ENCODE measurements around the gene HLA-DPA1.
A peak's percentile ranks its signal among the peaks of the same experiment; 100 is the strongest.
"Not testable (repeated sequence)": the region's sequence is repeated elsewhere in the genome, so short reads cannot be mapped to it uniquely, and the experiment has no call there.

The HLA-DPA1 gene

DNA sequence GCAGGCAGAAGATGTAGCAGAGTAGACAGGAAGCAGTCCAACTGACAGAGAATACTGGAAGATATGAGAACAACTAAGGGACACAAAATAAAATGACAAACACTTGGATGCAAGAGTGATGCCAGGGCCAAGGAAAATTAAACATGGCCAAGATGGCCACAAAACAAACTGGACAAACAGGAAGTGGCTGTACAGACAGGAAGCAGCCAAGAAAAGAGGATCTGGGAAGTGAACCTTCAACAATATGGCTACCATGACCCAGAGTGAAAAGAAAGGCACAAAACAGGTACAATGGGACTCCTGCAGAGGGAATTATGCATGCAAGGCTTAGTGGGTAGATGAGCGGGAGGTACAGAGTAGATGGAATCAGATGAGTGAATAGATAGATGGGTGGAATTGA lies 31.4 kb upstream of the HLA-DPA1 start:
- TF ChIP-seq, protein P1, sequence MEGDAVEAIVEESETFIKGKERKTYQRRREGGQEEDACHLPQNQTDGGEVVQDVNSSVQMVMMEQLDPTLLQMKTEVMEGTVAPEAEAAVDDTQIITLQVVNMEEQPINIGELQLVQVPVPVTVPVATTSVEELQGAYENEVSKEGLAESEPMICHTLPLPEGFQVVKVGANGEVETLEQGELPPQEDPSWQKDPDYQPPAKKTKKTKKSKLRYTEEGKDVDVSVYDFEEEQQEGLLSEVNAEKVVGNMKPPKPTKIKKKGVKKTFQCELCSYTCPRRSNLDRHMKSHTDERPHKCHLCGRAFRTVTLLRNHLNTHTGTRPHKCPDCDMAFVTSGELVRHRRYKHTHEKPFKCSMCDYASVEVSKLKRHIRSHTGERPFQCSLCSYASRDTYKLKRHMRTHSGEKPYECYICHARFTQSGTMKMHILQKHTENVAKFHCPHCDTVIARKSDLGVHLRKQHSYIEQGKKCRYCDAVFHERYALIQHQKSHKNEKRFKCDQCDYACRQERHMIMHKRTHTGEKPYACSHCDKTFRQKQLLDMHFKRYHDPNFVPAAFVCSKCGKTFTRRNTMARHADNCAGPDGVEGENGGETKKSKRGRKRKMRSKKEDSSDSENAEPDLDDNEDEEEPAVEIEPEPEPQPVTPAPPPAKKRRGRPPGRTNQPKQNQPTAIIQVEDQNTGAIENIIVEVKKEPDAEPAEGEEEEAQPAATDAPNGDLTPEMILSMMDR (IDR thresholded peaks at IDR 0.05; ENCODE audit: low read depth, low read length), result no peak
- no peak for DNase-seq (ENCODE audit: extremely low read depth, low read depth)

DNA sequence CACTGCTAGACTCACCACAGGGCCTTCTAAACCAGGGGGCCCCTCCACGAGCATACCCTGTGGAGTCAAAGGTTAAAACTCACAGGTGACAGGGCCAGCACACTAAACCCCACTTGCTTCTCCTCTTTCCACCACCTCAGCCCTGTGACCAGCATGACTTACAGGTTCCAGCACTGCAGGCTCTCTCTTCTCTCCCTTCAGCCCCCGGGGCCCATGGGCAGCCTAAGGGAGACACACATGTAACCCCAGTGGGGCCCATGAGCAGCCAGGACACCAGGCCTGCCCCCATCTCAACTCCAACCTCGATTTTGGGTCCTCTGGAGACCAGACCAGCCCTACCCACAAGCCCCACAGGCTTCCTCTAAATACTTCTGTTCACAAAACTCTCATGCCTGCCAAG lies 30.3 kb upstream of the HLA-DPA1 start:
- DNase-seq (ENCODE audit: extremely low read depth, low read depth), result no peak
- TF ChIP-seq, protein P1 (IDR thresholded peaks at IDR 0.05; ENCODE audit: low read depth, low read length), result no peak

DNA sequence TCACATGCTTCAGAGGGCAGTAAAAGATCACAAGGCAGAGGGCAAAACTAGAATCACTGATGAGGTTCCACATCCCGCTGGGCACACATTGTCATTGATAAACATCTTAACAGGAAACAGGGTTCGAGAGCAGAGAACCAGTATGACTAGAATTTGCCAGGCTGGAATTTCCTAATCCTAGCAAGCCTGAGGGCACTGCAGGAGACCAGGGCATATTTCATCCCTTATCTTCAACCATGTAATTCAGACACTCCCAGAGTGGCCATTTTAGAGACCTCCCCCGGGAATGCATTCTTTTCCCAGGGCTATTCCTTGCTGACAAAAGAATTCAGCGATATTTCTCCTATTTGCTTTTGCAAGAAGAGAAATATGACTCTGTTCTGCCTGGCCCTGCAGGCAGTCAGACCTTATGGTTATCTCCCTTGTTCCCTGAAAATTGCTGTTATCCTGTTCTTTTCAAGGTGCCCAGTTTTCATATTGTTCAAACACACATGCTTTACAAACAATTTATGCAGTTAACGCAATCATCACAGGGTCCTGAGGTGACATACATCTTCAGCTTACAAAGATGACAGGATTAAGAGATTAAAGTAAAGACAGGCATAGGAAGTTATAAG lies 27.8 kb upstream of the HLA-DPA1 start:
- DNase-seq (ENCODE audit: extremely low read depth, low read depth), result not testable (repeated sequence)

DNA sequence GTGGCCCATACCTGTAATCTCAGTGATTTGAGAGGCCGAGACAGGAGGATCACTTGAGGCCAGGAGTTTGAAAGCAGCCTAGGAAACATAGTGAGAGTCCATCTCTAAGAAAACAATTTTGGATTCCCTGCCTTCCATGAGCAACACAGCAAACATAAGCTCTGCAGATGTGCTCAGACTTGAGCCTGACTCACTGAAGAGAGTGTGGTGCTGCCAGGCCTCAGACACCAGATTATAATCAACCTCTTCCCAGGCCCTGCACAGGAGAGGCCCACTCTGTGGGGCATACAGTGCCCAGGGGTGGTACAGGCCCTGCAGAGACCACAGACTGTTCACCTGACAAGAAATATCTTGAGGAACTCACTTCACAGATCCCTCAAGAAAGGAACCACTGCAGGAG lies 22.2 kb upstream of the HLA-DPA1 start:
- TF ChIP-seq, protein P1 (IDR thresholded peaks at IDR 0.05; ENCODE audit: low read depth, low read length), result no peak
- no peak for DNase-seq (ENCODE audit: extremely low read depth, low read depth)

DNA sequence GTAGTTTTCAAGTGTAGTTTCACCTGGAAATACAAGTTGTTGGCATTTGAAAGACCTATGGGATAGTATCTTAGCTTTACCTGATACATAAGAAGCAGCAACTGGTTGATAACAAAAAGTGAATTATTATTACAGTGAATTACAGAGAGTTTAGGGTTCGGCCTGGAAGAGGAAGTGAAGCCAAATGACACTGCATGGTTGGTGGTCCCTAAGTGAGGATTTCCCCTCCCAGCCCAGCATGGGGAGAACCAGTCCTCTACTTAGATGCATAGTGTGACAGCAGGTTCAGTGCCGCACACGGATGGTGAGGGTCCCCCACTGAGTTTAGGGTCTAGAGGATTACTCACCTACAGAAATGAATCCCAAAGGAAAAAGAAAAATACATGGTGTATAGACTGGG lies 20.4 kb upstream of the HLA-DPA1 start:
- no peak for DNase-seq (ENCODE audit: extremely low read depth, low read depth)
- TF ChIP-seq, protein P1 (IDR thresholded peaks at IDR 0.05; ENCODE audit: low read depth, low read length), result no peak

DNA sequence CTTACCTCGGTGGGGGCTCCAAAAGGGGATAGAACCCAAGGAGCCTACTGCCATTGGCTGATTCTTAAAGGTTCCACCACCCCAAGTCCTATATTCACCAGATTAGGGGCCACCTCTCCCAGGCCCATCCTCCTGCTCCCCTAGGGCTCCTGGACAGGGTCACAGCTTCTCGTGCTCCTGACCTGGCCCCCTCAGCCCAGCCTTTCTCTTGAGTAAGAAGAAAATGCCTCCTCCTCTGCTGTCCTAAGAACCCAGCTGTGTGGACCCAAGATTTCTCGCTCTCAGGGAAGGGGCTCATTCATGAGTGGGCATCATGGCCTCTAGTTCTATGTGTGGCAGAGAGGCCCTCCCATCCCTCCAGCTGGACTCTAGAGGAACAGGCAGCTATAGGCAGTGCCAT lies 18.9 kb upstream of the HLA-DPA1 start:
- TF ChIP-seq, protein P1 (IDR thresholded peaks at IDR 0.05; ENCODE audit: low read depth, low read length), result no peak

DNA sequence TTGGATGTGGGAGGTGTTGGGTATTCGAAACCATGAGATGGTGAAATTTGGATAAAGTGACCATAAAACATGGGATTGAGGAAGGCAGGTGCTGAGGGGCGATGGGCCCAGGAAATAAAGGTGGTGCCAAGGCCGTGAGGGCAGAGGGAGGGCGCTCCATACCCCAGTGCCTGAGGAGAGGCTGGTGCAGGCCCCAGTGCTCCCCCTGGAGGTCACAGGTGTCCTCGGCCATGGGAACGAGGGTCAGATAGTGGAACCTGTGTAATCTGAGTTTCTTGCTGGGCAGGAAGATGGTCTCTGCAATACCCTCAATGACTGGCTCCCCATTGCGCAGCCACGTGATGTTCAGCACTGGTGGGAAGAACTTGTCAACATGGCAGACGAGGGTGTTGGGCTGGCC lies 18.5 kb upstream of the HLA-DPA1 start:
- TF ChIP-seq, protein P1 (IDR thresholded peaks at IDR 0.05; ENCODE audit: low read depth, low read length), result peak; percentile 36
- DNase-seq (ENCODE audit: extremely low read depth, low read depth), result no peak

More for the DNA sequence above, 18.9 kb upstream of the HLA-DPA1 start:
- no peak for DNase-seq (ENCODE audit: extremely low read depth, low read depth)

DNA sequence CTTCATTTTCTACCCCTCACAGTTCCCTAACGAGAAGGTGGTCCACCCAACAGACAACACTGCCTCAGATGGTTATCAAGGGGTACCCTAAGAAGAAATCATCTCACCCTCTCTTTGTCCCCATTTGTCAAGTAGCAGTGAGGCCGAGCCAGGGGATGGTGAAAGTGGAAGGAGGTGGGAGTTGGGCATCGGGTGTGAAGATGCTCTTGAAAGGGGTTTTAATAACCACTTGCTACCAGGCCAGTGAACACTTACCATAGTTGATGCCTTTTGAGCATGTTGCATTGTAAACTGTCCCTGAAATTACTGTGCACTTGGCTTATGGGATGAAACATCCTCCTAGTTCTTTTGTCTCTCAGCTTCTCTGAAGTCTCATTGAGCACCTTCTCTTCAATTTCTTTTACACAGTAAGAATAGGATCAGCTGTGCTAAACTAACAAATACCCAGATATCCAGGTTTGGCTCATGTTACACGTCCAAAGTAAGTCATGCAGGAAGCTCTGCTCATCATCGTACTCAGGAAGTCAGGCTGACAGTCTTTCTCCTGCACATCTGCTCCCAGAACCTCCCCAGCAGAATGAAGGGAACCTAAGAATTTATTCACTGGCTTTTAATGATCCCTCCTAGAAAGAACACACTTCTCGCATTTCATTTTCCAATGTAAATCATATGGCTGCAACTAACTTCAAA lies 15.6 kb upstream of the HLA-DPA1 start:
- TF ChIP-seq, protein P1 (IDR thresholded peaks at IDR 0.05; ENCODE audit: low read depth, low read length), result no peak
- DNase-seq (ENCODE audit: extremely low read depth, low read depth), result no peak
